ENCODE results near the gene EPB41L1.

The EPB41L1 gene

GRCh38 chr20:36154700-36155628, at the start of gene EPB41L1:
TSS of gene EPB41L1 (plus strand) at chr20:36154740. CDS start at chr20:36173778, 19,038 bp downstream.
- no peak for TF ChIP-seq ZNF274 (IDR thresholded peaks at IDR 0.05; ENCODE audit: low read depth, low read length)
- H3K4me3 ChIP-seq (ENCODE audit: low read length) = 0 out of 2 replicates have a peak within 1 kb of the TSS, but pooled peaks have one; percentile 15

- H3K4me3 ChIP-seq (ENCODE audit: low read length) = no peak overlapping the region
- TF ChIP-seq ZNF274 (IDR thresholded peaks at IDR 0.05; ENCODE audit: low read depth, low read length) = no peak
Observed at GRCh38 chr20:36104856-36105255, 49.7 kb upstream of the EPB41L1 start.

- TF ChIP-seq ZNF274 (IDR thresholded peaks at IDR 0.05; ENCODE audit: low read depth, low read length) = no peak
- no peak overlapping the region for H3K4me3 ChIP-seq (ENCODE audit: low read length)
Observed at GRCh38 chr20:36105711-36106226, 48.8 kb upstream of the EPB41L1 start.

- H3K4me3 ChIP-seq (ENCODE audit: low read length) = no peak overlapping the region
- no peak for TF ChIP-seq ZNF274 (IDR thresholded peaks at IDR 0.05; ENCODE audit: low read depth, low read length)
Observed at GRCh38 chr20:36106606-36107005, 47.9 kb upstream of the EPB41L1 start.

GRCh38 chr20:36107881-36108280, 46.7 kb upstream of the EPB41L1 start:
- H3K4me3 ChIP-seq (ENCODE audit: low read length) = no peak overlapping the region
- TF ChIP-seq ZNF274 (IDR thresholded peaks at IDR 0.05; ENCODE audit: low read depth, low read length) = no peak

- TF ChIP-seq ZNF274 (IDR thresholded peaks at IDR 0.05; ENCODE audit: low read depth, low read length) = no peak
- no peak overlapping the region for H3K4me3 ChIP-seq (ENCODE audit: low read length)
Observed at GRCh38 chr20:36109251-36109947, 45.1 kb upstream of the EPB41L1 start.

GRCh38 chr20:36110994-36111393, 43.5 kb upstream of the EPB41L1 start:
- TF ChIP-seq ZNF274 (IDR thresholded peaks at IDR 0.05; ENCODE audit: low read depth, low read length) = no peak
- no peak overlapping the region for H3K4me3 ChIP-seq (ENCODE audit: low read length)

- no peak for TF ChIP-seq ZNF274 (IDR thresholded peaks at IDR 0.05; ENCODE audit: low read depth, low read length)
Observed at GRCh38 chr20:36112112-36112511, 42.4 kb upstream of the EPB41L1 start.

GRCh38 chr20:36113036-36113435, 41.5 kb upstream of the EPB41L1 start:
- no peak for TF ChIP-seq ZNF274 (IDR thresholded peaks at IDR 0.05; ENCODE audit: low read depth, low read length)
- no peak overlapping the region for H3K4me3 ChIP-seq (ENCODE audit: low read length)

More at GRCh38 chr20:36112112-36112511, 42.4 kb upstream of the EPB41L1 start:
- H3K4me3 ChIP-seq (ENCODE audit: low read length) = no peak overlapping the region

GRCh38 chr20:36113566-36114250, 40.8 kb upstream of the EPB41L1 start:
- no peak overlapping the region for H3K4me3 ChIP-seq (ENCODE audit: low read length)
- no peak for TF ChIP-seq ZNF274 (IDR thresholded peaks at IDR 0.05; ENCODE audit: low read depth, low read length)

- no peak for TF ChIP-seq ZNF274 (IDR thresholded peaks at IDR 0.05; ENCODE audit: low read depth, low read length)
- no peak overlapping the region for H3K4me3 ChIP-seq (ENCODE audit: low read length)
Observed at GRCh38 chr20:36114707-36115106, 39.8 kb upstream of the EPB41L1 start.

- no peak for TF ChIP-seq ZNF274 (IDR thresholded peaks at IDR 0.05; ENCODE audit: low read depth, low read length)
- H3K4me3 ChIP-seq (ENCODE audit: low read length) = no peak overlapping the region
Observed at GRCh38 chr20:36115925-36116324, 38.6 kb upstream of the EPB41L1 start.

GRCh38 chr20:36116807-36117441, 37.6 kb upstream of the EPB41L1 start:
- TF ChIP-seq ZNF274 (IDR thresholded peaks at IDR 0.05; ENCODE audit: low read depth, low read length) = no peak
- no peak overlapping the region for H3K4me3 ChIP-seq (ENCODE audit: low read length)

- no peak for TF ChIP-seq ZNF274 (IDR thresholded peaks at IDR 0.05; ENCODE audit: low read depth, low read length)
Observed at GRCh38 chr20:36117638-36118037, 36.9 kb upstream of the EPB41L1 start.

More at GRCh38 chr20:36117638-36118037, 36.9 kb upstream of the EPB41L1 start:
- no peak overlapping the region for H3K4me3 ChIP-seq (ENCODE audit: low read length)

Measured in GM08714 (cell line).